Activated gamma-delta T cell treated with anti-CD3 and anti-CD28 coated beads, Interleukin-2, amount 50 U/mL, for 16 hours (primary cell): ENCODE results near the gene GALNT12.

Experiments
- DNase-seq: peaks from one replicate; pipeline ENCODE4 v3.0.0-alpha.2; 2020; ENCODE audit warnings: low read depth

GALNT12 gene

GRCh38 chr9:98833090-98833956, 25.9 kb downstream of the GALNT12 start:
- no peak for DNase-seq

- no peak for DNase-seq
Observed at GRCh38 chr9:98834386-98834785, 26.9 kb downstream of the GALNT12 start.

GRCh38 chr9:98836206-98836605, 28.7 kb downstream of the GALNT12 start:
- no peak for DNase-seq

DNA sequence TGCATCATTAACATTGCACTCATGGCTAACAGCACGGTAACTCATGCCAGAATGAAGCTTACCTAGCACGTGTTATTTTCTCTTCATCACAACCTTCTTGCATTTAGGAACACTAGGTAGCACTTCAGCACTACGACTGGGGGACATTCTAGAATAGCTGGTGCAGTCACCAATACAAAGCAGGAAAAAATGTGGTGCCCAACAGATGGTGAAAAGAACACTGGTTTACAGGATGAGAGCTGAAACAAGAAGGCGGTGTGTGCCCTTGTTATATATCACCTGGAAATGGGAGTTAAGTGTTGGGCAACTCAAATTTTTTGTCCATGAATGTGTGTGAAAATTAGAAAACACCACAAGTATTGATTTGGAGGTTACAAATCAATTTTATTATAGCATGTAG, 30.0 kb downstream of the GALNT12 start:
- DNase-seq: no peak

DNA sequence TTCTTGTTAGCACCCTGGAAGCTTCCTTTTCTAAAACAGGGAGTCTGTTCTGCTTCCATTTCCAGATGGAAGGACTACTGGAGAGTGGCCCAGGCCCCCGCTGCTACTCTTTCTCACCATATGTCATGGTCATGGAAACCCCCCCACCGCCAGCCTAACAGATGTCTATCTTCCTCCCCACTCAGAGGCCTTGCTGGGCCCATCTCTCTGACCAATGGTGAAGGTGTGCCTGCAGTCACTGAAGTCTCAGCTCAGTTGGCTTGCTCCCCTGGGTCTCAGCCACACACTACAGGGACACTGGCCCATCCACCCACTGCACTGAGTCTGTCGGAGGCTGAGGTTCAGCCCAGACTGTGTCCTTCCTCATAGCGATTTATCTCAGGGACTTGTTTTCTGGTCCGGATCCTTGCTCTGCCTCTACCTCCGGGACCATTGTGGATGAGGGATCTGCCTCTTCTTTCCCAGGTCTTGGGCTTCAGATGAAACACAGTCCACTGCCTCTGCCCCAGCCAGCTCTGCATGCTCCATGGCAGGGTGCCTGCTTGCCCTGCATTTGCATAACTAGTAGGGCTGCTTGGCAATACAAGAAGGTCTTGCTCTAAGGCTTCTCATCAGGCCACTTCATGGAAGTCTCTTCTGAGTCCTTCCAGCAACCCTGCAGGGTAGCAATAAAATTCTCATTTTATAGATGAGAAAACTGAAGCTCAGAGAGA, 30.8 kb downstream of the GALNT12 start:
- no peak for DNase-seq

DNA sequence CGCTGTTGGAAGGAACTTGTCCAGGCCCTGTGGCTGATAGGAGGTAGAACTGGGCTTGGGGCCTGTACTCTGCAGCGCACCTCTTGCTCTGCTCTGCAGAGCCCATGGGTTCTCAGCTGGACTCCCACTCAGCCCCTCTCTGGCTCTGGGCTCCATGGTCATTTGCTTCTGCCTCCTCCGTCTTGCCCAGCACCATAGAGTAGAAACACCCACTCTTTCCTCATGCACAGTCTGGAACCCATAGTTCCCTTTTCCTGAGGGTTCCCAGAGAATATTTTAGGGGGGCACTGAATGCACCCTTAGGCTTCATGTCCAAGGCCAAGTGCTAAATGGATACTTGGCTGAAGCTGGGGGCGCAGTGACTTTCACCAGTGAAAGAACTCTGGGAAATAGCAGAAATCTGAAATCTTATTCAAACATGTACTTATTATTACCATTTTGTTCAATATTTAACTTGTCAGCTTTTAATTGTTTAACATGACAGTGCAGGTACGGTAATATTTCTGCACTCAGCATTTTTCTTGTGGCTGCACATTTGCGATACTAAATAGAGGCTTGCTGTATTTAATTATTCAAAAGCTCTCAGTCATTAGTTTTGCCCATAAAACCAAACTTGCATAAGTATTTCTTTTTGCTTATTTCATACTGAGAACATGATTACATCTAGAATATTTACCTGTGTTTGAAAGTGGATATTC, 31.5 kb downstream of the GALNT12 start:
- no peak for DNase-seq

DNA sequence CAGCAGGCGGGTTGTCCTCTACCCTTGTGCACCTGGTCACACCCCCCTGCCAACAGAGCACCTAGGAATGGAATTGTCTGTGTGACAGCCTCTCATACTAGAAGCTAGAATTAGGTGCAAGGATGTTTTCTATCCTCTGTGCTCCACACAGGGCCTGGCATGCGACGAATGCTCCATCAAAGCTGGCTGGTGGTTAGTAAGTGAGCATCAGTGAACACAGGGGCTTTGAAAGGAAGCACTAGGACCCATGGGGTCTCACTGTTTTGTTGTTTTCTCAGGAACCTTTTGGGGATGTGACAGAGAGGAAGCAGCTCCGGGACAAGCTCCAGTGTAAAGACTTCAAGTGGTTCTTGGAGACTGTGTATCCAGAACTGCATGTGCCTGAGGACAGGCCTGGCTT, 32.3 kb downstream of the GALNT12 start:
- DNase-seq: no peak

DNA sequence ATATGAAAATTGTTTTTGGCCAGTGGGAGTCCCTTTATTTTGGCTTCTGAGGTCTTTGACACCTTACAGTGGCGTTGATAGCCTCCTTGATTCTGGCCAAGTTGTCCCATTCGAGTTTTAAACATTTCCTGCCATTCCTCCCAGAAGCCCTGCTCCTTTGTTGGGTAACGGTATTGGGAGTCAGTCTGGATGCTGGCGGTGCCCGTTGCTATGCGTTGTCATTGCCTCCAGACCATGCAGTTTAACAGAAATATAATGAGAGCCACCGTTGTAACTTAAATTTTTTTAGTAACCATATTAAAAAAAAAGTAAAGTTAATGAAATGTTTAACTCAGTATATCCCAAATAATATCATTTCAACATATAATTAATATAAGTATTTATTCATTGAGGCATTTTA, 35.0 kb downstream of the GALNT12 start:
- DNase-seq: no peak

GRCh38 chr9:98846081-98846480, 38.6 kb downstream of the GALNT12 start:
- no peak for DNase-seq

DNA sequence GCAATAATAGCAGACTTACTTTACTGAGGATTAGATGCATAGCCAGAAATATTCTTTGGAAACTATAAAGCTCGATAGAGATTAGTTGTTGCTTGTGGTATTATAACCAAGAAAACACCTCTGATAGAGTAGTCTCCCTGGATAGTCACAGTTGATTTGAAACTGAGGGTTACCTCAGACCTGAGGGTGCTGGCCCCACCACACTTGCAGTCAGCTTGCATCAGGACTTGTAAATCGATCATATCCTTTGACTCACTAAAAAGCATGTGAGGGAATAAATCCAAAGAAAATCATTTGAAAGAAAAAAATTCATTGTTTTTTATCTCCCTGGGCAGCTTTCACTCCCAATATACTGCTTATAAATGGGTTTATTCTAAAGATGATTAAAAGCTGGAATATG, 39.4 kb downstream of the GALNT12 start:
- DNase-seq: no peak

DNA sequence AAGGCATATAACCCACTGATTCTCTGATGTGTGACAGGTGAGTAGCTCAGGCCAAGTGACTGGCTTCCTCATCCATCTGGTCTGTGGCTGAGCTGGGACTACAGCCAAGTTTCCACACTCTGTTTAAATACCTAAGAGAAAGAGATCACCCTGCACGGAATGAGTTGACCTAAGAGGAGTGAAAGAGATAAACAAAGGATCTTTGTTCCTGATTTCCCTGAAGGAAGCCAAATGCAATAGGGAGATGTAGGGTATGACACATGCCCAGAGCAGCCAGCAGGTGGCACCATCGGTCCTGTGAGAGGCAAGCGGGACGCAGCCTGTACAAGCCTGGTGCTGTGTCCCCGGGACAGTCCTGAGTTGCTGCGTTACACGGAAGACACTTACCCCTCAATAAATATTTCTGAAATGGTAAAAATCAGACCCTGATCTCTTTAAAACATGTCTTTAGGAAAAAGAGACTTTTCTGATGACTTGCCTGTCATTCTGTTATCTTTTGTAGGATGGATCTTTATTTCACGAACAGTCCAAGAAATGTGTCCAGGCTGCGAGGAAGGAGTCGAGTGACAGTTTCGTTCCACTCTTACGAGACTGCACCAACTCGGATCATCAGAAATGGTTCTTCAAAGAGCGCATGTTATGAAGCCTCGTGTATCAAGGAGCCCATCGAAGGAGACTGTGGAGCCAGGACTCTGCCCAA, 41.1 kb downstream of the GALNT12 start:
- peak; percentile 49 for DNase-seq

DNA sequence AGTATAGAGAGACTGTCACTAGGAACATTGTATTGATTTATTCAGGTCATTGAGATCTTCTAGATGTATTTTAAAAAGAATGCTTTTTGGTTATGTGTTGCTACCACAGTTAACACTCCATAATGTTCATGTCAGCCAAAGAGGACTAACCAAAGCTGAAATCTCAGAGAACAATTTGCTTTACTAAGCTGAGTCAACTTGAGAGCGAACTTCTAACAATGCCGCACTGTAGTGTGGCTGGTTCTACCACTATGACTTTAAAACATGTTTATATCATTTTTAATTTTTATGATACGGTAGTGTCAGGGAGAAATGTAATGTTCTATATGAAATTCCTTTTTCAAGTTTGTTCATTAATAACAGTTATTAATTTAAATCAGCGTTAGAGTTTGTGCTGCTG, 42.1 kb downstream of the GALNT12 start:
- DNase-seq: no peak

- no peak for DNase-seq
Observed at GRCh38 chr9:98850851-98851729, 43.6 kb downstream of the GALNT12 start.

GRCh38 chr9:98851730-98852459, 44.4 kb downstream of the GALNT12 start:
- DNase-seq: no peak

GRCh38 chr9:98852460-98852734, 44.9 kb downstream of the GALNT12 start:
- no peak for DNase-seq

DNA sequence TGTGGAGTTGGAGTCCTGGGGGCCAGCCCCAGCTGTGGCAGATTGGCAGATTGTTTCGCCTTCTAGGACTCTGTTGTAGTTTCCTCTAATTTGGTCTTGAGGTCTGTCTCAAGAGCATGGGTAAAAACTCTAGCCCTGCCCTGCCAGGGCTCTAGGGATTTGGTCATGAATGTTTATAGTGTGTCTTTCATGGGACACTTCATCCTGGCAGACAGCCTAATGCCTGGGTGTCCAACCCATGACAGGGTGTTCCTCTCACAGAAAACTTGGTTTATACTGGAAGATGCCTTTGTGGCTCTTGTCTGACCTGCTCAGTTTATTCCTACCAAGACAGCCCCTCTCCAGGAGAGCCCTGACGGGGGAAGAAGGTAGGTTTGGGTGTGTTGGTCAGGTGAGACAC, 45.5 kb downstream of the GALNT12 start:
- no peak for DNase-seq

GRCh38 chr9:98854266-98854665, 46.8 kb downstream of the GALNT12 start:
- DNase-seq: no peak

GRCh38 chr9:98855592-98855991, 48.1 kb downstream of the GALNT12 start:
- DNase-seq: no peak

- no peak for DNase-seq
Observed at GRCh38 chr9:98856982-98857381, 49.5 kb downstream of the GALNT12 start.

DNA sequence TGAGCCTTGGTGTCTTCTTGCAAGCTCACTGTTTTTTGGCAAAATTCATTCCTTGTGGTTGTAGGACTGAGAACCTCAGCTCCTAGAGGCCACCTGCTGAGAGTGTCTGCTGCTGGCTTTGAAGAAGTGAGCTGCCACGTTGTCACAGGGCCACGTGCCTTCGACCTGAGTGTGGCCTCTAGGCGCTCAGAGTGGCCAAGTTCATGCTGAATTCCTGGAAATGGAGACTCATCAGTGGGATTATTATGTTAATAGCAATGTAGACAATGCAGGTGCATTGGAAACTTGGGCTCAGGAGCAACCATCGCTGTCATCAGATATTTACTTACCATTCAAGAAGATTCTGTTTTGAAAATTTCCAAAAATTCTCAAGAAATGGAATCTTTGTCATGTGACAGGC, 52.5 kb downstream of the GALNT12 start:
- no peak for DNase-seq

- no peak for DNase-seq
Observed at GRCh38 chr9:98860871-98861293, 53.4 kb downstream of the GALNT12 start.
